ENCODE measurements around the gene NTN5. TPM values are rescaled to one million over a fixed set of nuclear protein-coding genes. Genes with fewer than 3 reads are reported as not detected.

NTN5 gene
- total and polyA plus RNA-seq, 9 of the 15 experiments (the other 6 are each of a cell fraction or from before 2014, with no cell fraction given) = not detected

DNA sequence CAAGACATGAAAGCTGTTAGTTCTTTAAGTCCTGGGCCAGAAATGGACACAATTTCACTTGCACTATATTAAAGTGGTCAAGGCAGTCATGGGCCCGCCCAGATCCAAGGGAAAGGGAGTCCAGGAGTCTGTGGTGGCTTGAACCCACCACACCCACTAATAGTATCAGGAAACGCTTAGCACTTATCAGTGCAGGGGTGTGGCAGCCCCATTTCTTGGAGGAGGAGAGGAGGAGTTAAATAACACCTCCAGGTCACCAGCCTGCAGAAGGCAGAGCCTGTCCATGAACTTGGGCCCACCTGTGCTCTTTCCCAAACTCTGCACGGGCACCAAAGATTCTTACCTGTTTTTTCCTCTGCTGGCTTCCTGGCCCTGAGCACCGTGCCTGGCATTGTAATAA is 5.4 kb upstream of the NTN5 start (continued):
- TF ChIP-seq RBBP5 (IDR thresholded peaks at IDR 0.05; ENCODE audit: borderline replicate concordance, insufficient read depth, low read length, poor library complexity, severe bottlenecking) (no peak), DPF2 (IDR thresholded peaks at IDR 0.05) (0 out of 2 replicates have a peak, but pooled peaks have one; percentile 27), JUND (IDR thresholded peaks at IDR 0.05; ENCODE audit: borderline replicate concordance, low read depth, low read length) (0 out of 2 replicates have a peak, but pooled peaks have one; percentile 18), JUND (tag; IDR thresholded peaks at IDR 0.05; ENCODE audit: borderline replicate concordance, low read depth, low read length) (no peak; the same call in 2 of the 3 replicates), E2F6 (IDR thresholded peaks at IDR 0.05; ENCODE audit: borderline replicate concordance in 1 of 2, extremely low read depth in 1 of 2, insufficient read depth in 1 of 2, insufficient read length in 1 of 2, low read depth in 1 of 2, low read length in 1 of 2, poor library complexity in 1 of 2, severe bottlenecking in 1 of 2) (no peak), BCL6 (CRISPR knock-in tag; IDR thresholded peaks at IDR 0.05) (no peak), ZNF778 (CRISPR knock-in tag; IDR thresholded peaks at IDR 0.05) (no peak), ASH1L (IDR thresholded peaks at IDR 0.05; ENCODE audit: borderline replicate concordance, low read depth, partially characterized antibody) (no peak), ZNF696 (CRISPR knock-in tag; conservative IDR thresholded peaks at IDR 0.05) (no peak), PREB (CRISPR knock-in tag; IDR thresholded peaks at IDR 0.05) (no peak), HDAC1 (IDR thresholded peaks at IDR 0.05) (0 out of 4 replicates have a peak, but pooled peaks of 1 of the 2 experiments have one; percentile 15), ZFPM2 (CRISPR knock-in tag; IDR thresholded peaks at IDR 0.05) (no peak), E2F5 (CRISPR knock-in tag; IDR thresholded peaks at IDR 0.05) (no peak), ZNF24 (IDR thresholded peaks at IDR 0.05) (no peak), PCBP2 (IDR thresholded peaks at IDR 0.05; ENCODE audit: low read depth, low read length, poor library complexity, severe bottlenecking) (no peak), ZNF146 (CRISPR knock-in tag; IDR thresholded peaks at IDR 0.05; ENCODE audit: unreplicated experiment) (no peak), NFIX (CRISPR knock-in tag; IDR thresholded peaks at IDR 0.05; ENCODE audit: low read depth) (no peak), NFATC3 (IDR thresholded peaks at IDR 0.05) (no peak)
- TF ChIP-seq, protein P1, sequence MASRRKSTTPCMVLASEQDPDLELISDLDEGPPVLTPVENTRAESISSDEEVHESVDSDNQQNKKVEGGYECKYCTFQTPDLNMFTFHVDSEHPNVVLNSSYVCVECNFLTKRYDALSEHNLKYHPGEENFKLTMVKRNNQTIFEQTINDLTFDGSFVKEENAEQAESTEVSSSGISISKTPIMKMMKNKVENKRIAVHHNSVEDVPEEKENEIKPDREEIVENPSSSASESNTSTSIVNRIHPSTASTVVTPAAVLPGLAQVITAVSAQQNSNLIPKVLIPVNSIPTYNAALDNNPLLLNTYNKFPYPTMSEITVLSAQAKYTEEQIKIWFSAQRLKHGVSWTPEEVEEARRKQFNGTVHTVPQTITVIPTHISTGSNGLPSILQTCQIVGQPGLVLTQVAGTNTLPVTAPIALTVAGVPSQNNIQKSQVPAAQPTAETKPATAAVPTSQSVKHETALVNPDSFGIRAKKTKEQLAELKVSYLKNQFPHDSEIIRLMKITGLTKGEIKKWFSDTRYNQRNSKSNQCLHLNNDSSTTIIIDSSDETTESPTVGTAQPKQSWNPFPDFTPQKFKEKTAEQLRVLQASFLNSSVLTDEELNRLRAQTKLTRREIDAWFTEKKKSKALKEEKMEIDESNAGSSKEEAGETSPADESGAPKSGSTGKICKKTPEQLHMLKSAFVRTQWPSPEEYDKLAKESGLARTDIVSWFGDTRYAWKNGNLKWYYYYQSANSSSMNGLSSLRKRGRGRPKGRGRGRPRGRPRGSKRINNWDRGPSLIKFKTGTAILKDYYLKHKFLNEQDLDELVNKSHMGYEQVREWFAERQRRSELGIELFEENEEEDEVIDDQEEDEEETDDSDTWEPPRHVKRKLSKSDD (conservative IDR thresholded peaks at IDR 0.05; ENCODE audit: low read length) = no peak
- TF ChIP-seq, protein P2, sequence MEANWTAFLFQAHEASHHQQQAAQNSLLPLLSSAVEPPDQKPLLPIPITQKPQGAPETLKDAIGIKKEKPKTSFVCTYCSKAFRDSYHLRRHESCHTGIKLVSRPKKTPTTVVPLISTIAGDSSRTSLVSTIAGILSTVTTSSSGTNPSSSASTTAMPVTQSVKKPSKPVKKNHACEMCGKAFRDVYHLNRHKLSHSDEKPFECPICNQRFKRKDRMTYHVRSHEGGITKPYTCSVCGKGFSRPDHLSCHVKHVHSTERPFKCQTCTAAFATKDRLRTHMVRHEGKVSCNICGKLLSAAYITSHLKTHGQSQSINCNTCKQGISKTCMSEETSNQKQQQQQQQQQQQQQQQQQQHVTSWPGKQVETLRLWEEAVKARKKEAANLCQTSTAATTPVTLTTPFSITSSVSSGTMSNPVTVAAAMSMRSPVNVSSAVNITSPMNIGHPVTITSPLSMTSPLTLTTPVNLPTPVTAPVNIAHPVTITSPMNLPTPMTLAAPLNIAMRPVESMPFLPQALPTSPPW (CRISPR knock-in tag; IDR thresholded peaks at IDR 0.05) = peak; percentile 49
